Transverse colon (tissue), 4 donors: ENCODE results near the gene EHD4. TPM values are rescaled to one million over a fixed set of nuclear protein-coding genes. Genes with fewer than 3 reads are reported as not detected.

Source experiments
- DNase-seq: peaks from one replicate; pipeline ENCODE4 v3.0.0-alpha.2; 2019
- H3K27ac ChIP-seq, 4 donors: fragments of 200-600 bp; sonication (generic); 2 replicates each; pipeline ENCODE4 v1.5.1; 2016 to 2018; ENCODE audit warnings: inconsistent platforms in 4 of 4
- H3K27me3 ChIP-seq: fragments of 200-600 bp; sonication (generic); 2 replicates; pipeline ENCODE4 v1.5.1; 2017; ENCODE audit warnings: inconsistent platforms
- H3K36me3 ChIP-seq, 4 donors: fragments of 200-600 bp; sonication (generic); 2 replicates each; pipeline ENCODE4 v1.5.1; 2017 to 2019; ENCODE audit warnings: inconsistent platforms in 4 of 4
- H3K4me1 ChIP-seq, 4 donors: fragments of 200-600 bp; sonication (generic); 2 replicates each; pipeline ENCODE4 v1.5.1; 2017 to 2020; ENCODE audit warnings: inconsistent platforms in 4 of 4
- H3K4me3 ChIP-seq, 4 donors: fragments of 200-600 bp; sonication (generic); 1 replicate in 1 of 4; 2 replicates in 3 of 4; pipeline versions ENCODE4 v1.5.1 to v1.6.1; 2017 to 2019; ENCODE audit warnings: inconsistent platforms in 4 of 4
- H3K9me3 ChIP-seq, 2 donors: fragments of 200-600 bp; sonication (generic); 2 replicates each; pipeline ENCODE4 v1.5.1; 2017 to 2019; ENCODE audit warnings: inconsistent platforms in 2 of 2
- EP300 ChIP-seq: sonication (generic); formaldehyde crosslinking; IDR thresholded peaks from one replicate; pipeline ENCODE4 v1.6.1; 2017; ENCODE audit warnings: antibody characterized with exemption, low read depth
- POLR2A ChIP-seq: fragments of 450-650 bp; IDR thresholded peaks from one replicate; pipeline ENCODE4 v1.6.1; 2016; ENCODE audit warnings: antibody characterized with exemption, mild to moderate bottlenecking, moderate library complexity
- POLR2AphosphoS5 ChIP-seq, 3 donors: sonication (generic); formaldehyde crosslinking; IDR thresholded peaks; one replicate each; pipeline ENCODE4 v1.6.1; 2016; ENCODE audit warnings: antibody characterized with exemption in 3 of 3
- WGBS, 2 donors: methylation state at CpG; one replicate each; pipeline ENCODE4 v1.1.5; 2018; ENCODE audit warnings: low coverage in 1 of 2; 5-methylcytosine and 5-hydroxymethylcytosine counted together
- in situ Hi-C, 4 donors: fragments of 200-750 bp; cut with MboI; loops; one replicate each; pipeline versions ENCODE4 v1.15.0 to v1.15.1; 2017; ENCODE audit warnings: low sequenced_read_pairs in 3 of 4, low pct_ligation_motif_present in 1 of 4, low pct_unique_long_range_greater_than_20kb in 1 of 4
- intact Hi-C: fragments of 100-400 bp; cut with DNase I; formaldehyde crosslinking; loops from one replicate; pipeline ENCODE4 v1.15.1; 2023; ENCODE audit warnings: low total_unique reads
- total RNA-seq, 4 donors: library from RNA; depleted of rRNA; stranded (reverse); fragments of >200 nt; gene quantifications; one replicate each; pipeline ENCODE4 v1.1.0, GENCODE V29; 2016
- TF ChIP-seq, protein P1 (sequence below), 5 experiments: fragments of 200-600 bp in 3 of 5; fragments of 450-650 bp in 2 of 5; sonication (generic) in 3 of 5; IDR thresholded peaks; 1 replicate in 2 of 5; 2 replicates in 3 of 5; pipeline ENCODE4 v1.5.1; 2016 to 2017; ENCODE audit warnings: antibody characterized with exemption in 5 of 5, inconsistent platforms in 3 of 5, mild to moderate bottlenecking in 2 of 5, moderate library complexity in 1 of 5

Gene EHD4
- total RNA-seq, 4 donors from 2014 or later, result 16.9 to 55.4 (median 35.5) TPM

DNA sequence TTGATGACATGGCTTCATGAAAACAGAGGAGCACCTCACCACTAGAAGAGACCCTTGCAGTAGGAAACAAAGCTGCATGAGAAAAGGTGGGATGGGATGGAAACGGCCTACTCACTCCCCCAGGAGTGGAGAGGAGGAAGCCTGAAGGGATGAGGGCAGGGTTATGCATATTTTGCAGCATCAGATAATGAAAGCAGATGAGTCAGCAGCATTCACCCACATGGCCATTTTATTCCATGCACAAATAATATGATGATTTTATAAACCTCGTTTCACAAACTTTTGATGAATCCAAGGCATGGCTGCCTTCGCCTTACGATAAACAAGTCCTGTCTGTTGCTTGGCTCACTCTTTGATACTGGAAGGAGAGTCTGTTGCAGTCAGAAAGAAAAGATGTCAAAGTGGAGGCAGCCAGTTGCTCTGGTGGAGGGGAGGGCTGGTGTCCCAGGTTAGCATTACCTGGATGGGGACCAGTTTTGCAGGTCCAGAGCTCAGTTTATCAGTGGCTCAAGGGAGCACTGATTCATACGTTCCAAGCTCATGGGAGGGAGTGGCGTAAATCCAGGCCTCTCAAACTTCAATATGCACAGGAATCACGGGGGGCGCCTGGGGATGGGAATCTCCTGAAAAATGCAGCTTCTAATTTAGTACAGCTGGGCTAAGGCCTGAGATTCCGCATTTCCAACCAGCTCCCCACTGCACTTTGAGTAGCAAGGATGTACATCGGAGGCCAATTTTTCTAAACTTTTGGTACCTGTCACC, 9.2 kb upstream of the EHD4 start:
- Histone ChIP-seq H3K27ac (peak overlapping the region in 3 of 4 donors; percentile 50 to 80 (median 69)), H3K27me3 (no peaks in the 10 kb centered on the region), H3K36me3 (no peaks in the 10 kb centered on the region), H3K4me3 (no peak overlapping the region), H3K4me1 (peaks cover 5 to 16% (median 15%) of the 10 kb centered on the region in 4 donors), H3K9me3 (no peaks in the 10 kb centered on the region)
- DNase-seq, result no peak
- TF ChIP-seq POLR2AphosphoS5 (IDR thresholded peaks at IDR 0.05), result no peak
- TF ChIP-seq EP300, result no peak
- TF ChIP-seq, protein P1, sequence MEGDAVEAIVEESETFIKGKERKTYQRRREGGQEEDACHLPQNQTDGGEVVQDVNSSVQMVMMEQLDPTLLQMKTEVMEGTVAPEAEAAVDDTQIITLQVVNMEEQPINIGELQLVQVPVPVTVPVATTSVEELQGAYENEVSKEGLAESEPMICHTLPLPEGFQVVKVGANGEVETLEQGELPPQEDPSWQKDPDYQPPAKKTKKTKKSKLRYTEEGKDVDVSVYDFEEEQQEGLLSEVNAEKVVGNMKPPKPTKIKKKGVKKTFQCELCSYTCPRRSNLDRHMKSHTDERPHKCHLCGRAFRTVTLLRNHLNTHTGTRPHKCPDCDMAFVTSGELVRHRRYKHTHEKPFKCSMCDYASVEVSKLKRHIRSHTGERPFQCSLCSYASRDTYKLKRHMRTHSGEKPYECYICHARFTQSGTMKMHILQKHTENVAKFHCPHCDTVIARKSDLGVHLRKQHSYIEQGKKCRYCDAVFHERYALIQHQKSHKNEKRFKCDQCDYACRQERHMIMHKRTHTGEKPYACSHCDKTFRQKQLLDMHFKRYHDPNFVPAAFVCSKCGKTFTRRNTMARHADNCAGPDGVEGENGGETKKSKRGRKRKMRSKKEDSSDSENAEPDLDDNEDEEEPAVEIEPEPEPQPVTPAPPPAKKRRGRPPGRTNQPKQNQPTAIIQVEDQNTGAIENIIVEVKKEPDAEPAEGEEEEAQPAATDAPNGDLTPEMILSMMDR (IDR thresholded peaks at IDR 0.05), result no peak
- no peak for TF ChIP-seq POLR2A
- WGBS, 2 donors, result 40 to 90% methylated on average over 1 to 10 of the region's 10 CpGs
- intact Hi-C loops (no loop called here), in situ Hi-C loops (no loop called here)

DNA sequence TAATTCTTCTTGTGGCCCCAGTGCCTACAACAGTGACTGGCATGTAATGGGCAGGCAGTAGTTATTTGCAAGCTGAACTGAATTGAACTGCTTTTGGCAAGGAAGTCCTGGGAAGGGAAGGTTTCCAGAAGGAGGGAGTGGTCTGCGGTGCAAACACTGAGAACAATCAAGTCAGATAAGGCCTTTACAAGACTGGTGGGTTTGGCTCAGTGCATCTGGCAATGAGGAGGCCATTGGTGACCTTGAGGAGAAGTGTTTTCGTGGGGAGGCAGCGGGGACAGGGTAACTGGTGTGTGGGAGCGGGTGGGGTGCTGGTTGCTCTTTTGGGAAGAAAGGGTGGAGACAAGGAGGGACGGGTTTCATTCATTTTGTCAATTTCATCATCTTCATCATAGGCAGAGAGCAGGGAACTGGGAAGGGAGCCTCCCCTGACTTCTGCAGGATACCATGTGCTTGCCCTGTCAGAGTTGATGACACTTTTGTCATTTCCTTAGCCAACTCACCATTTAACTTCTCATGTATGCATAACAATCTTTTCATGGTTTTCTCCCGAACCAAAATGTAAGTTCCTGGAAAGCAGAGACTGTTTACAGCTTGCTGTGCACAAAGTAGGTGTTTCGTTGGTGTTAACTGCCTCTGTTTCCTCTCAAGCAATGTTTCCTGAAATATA, 8.4 kb upstream of the EHD4 start:
- no peak overlapping the region for H3K4me3 ChIP-seq
- H3K27ac ChIP-seq, result peak overlapping the region; percentile 47 to 80 (median 66)
- TF ChIP-seq EP300 (no peak), POLR2A (no peak), POLR2AphosphoS5 (IDR thresholded peaks at IDR 0.05) (peak in 1 of 3 donors; percentile 24)
- TF ChIP-seq, protein P1 (IDR thresholded peaks at IDR 0.05), result no peak
- no peaks in the 10 kb centered on the region for H3K27me3 ChIP-seq
- no peaks in the 10 kb centered on the region for H3K36me3 ChIP-seq
- in situ Hi-C loops (no loop called here), intact Hi-C loops (no loop called here)
- H3K9me3 ChIP-seq, result no peaks in the 10 kb centered on the region
- H3K4me1 ChIP-seq, result peaks cover 5 to 16% (median 15%) of the 10 kb centered on the region in 4 donors
- peak; percentile 52 for DNase-seq
- WGBS, 2 donors, result 53 to 73% methylated on average over 5 to 7 of the region's 7 CpGs

DNA sequence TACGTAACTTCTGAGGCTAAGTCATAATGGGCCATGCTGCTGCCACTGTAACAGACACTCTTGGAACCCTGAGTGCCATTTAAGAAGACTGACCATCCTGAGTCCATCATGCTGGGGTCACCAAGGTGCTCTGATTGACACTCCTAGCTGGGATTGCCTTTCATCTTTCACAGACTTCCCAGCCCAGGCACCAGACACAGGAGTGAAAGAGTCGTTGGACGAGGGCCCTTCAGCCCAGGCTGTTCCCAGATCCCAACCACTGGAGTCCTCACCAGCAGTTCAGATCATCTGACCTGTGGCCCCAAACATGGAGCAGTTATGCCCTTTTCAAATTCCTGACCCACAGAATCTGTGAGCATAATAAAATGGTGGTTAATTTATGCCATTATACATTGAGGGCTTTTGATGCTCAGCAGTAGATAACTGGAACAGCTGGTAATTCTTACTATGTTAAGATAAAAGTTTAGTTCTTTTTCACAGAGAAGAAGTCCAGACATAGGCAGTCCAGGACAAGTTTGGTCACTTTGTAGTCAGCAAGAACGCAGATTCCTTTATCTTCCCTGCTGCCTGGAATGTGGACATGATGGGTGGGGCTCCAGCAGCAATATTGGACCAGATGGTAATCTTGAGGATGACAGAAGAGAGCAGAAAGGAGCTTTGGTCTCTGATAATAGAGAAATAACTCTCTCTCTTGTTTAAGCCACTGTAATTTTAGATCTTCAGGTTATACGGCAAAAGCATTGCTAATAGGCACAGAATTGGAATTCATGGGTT, 7.3 kb upstream of the EHD4 start:
- intact Hi-C loops, result no loop called here
- in situ Hi-C loops, result no loop called here
- WGBS, 2 donors, result 46 to 76% methylated on average over 2 to 5 of the region's 5 CpGs
- no peak overlapping the region for H3K4me3 ChIP-seq
- H3K36me3 ChIP-seq, result no peaks in the 10 kb centered on the region
- peaks cover 5 to 16% (median 15%) of the 10 kb centered on the region in 4 donors for H3K4me1 ChIP-seq
- TF ChIP-seq POLR2AphosphoS5 (IDR thresholded peaks at IDR 0.05) (no peak), POLR2A (no peak), EP300 (no peak)
- TF ChIP-seq, protein P1 (IDR thresholded peaks at IDR 0.05), result no peak
- no peaks in the 10 kb centered on the region for H3K9me3 ChIP-seq
- peak; percentile 33 for DNase-seq
- H3K27me3 ChIP-seq, result no peaks in the 10 kb centered on the region
- peak overlapping the region; percentile 47 to 80 (median 66) for H3K27ac ChIP-seq

DNA sequence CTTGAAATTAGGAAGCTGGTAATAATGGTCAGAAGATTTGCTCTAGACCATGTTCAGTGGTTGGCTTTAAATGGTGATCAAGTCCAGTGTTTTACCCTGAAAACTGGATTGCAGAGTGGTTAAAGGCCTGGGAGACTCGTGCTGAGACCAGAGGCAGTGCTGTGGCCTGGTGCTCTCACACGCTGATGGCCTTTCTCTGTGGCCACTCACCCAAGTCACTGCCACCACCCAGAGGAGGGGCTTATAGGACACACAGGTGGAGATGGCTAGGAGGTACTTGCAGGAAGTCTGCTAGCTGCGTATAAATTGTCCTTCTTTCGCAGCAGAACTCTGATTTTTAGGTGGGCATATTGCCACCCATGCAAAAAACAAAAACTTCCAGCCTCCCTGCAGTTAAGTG, 6.2 kb upstream of the EHD4 start:
- no peaks in the 10 kb centered on the region for H3K9me3 ChIP-seq
- H3K36me3 ChIP-seq, result no peaks in the 10 kb centered on the region
- 90% methylated on average over 4 of the region's 4 CpGs; no CpG with 5 or more reads in 1 of the 2 donors for WGBS, 2 donors
- H3K4me1 ChIP-seq, result peaks cover 5 to 24% (median 19%) of the 10 kb centered on the region in 4 donors
- no peak overlapping the region for H3K4me3 ChIP-seq
- no peak for DNase-seq
- no peaks in the 10 kb centered on the region for H3K27me3 ChIP-seq
- in situ Hi-C loops (no loop called here), intact Hi-C loops (no loop called here)
- no peak overlapping the region for H3K27ac ChIP-seq
- TF ChIP-seq POLR2AphosphoS5 (IDR thresholded peaks at IDR 0.05), result no peak
- TF ChIP-seq EP300, result no peak
- TF ChIP-seq, protein P1 (IDR thresholded peaks at IDR 0.05), result no peak
- no peak for TF ChIP-seq POLR2A
